ENCODE data around the gene FAM13B.

DNA sequence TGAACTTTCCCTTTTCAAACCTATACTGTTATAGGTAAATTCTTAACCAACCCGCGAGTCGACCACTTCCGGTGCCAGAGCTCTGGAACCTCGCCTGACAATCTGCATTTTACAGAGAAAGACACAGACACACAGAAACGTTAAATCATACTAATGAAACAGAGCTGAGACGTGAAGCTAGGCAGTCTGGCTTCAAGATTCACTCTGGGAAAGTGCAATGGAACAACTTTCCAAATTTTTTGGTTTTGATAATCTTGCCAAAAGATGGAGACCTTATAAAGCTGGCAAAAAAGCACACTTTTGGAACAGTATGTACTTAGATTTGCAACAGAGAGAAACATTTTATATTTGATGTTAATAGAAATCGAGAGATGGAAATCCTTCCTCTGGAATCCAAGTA is 35.1 kb upstream of the FAM13B start:
- TF ChIP-seq, protein P1, sequence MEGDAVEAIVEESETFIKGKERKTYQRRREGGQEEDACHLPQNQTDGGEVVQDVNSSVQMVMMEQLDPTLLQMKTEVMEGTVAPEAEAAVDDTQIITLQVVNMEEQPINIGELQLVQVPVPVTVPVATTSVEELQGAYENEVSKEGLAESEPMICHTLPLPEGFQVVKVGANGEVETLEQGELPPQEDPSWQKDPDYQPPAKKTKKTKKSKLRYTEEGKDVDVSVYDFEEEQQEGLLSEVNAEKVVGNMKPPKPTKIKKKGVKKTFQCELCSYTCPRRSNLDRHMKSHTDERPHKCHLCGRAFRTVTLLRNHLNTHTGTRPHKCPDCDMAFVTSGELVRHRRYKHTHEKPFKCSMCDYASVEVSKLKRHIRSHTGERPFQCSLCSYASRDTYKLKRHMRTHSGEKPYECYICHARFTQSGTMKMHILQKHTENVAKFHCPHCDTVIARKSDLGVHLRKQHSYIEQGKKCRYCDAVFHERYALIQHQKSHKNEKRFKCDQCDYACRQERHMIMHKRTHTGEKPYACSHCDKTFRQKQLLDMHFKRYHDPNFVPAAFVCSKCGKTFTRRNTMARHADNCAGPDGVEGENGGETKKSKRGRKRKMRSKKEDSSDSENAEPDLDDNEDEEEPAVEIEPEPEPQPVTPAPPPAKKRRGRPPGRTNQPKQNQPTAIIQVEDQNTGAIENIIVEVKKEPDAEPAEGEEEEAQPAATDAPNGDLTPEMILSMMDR (IDR thresholded peaks at IDR 0.05; ENCODE audit: insufficient read depth, low read length, poor library complexity, severe bottlenecking): no peak
- TF ChIP-seq EZH2phosphoT487 (conservative IDR thresholded peaks at IDR 0.05; ENCODE audit: low read length): no peak

Measured in SU-DHL-6 (cell line).